ENCODE data around the gene PBX4. TPM values are rescaled to one million over a fixed set of nuclear protein-coding genes. Genes with fewer than 3 reads are reported as not detected.
"Not testable (repeated sequence)": the region's sequence is repeated elsewhere in the genome, so short reads cannot be mapped to it uniquely, and the experiment has no call there.

PBX4 gene
- total RNA-seq, 2 experiments from 2014 or later, result 13.8 to 15.6 TPM

GRCh38 chr19:19606021-19606420 lies 12.5 kb downstream of the PBX4 start:
- intact Hi-C loops (cut with micrococcal nuclease), result no loop called here
- H3K27ac Mint-ChIP-seq, result peak overlapping the region; percentile 83
- DNase-seq, result peak; percentile 66
- H3K27me3 Mint-ChIP-seq, result no peaks in the 10 kb centered on the region
- CTCF ChIA-PET, result interaction anchor here (1.1 to 3.4 kb wide), 3 partner anchors 15 to 51 kb away, joined by 3 to 16 read pairs (median 5); partner anchors contain the start of gene GMIP
- H3K4me1 Mint-ChIP-seq (ENCODE audit: low read depth), result peaks cover 52% of the 10 kb centered on the region
- H3K36me3 Mint-ChIP-seq (ENCODE audit: low read depth), result peaks cover 19% of the 10 kb centered on the region
- H3K9me3 Mint-ChIP-seq, result no peaks in the 10 kb centered on the region
- ATAC-seq, result peak; percentile 75
- no peak for TF ChIP-seq CTCF (IDR thresholded peaks at IDR 0.05)
- no peak overlapping the region for H3K4me3 Mint-ChIP-seq
- POLR2A ChIA-PET, result interaction anchor here (1.0 to 2.2 kb wide), 4 partner anchors 12 to 74 kb away, joined by 3 to 5 read pairs (median 4); partner anchors contain the start of gene PBX4

- Mint-ChIP-seq H3K4me1 (ENCODE audit: low read depth) (peaks cover 58% of the 10 kb centered on the region), H3K27me3 (no peaks in the 10 kb centered on the region), H3K36me3 (ENCODE audit: low read depth) (peaks cover 19% of the 10 kb centered on the region), H3K4me3 (no peak overlapping the region), H3K27ac (peak overlapping the region; percentile 79), H3K9me3 (no peaks in the 10 kb centered on the region)
- TF ChIP-seq CTCF (IDR thresholded peaks at IDR 0.05), result no peak
- intact Hi-C loops (cut with micrococcal nuclease), result no loop called here
- ATAC-seq, result no peak
- ChIA-PET CTCF (no interaction called here), POLR2A (interaction anchor here (0.9 to 2.2 kb wide), 5 partner anchors 8 to 66 kb away, joined by 3 to 7 read pairs (median 4); no protein-coding TSS in a partner anchor)
- DNase-seq, result no peak
Measured at GRCh38 chr19:19602713-19603324, 15.7 kb downstream of the PBX4 start.

DNA sequence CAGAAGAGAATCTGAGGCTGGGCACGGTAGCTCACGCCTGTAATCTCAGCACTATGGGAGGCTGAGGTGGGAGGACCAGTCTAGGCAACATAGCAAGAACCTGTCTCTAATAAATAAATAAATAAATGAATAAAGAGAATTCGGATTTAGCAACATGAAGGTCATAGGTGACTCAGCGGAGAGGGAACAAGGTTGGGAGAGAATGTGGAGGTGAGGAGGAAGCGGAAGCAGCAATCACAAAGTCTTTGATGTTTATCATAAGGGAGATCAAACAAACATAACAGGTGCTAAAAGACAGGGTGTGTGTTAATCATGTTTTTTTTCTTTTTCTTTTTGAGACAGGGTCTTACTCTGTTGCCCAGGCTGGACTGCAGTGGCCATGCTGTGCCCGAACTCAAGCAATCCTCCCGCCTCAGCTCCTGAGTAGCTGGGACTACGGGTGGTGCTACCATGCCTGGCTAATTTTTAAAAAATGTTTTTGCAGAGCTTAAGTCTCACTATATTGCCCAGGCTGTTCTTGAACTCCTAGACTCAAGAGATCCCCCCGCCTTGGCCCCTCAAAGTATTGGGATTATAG lies 16.3 kb downstream of the PBX4 start:
- Mint-ChIP-seq H3K9me3 (no peaks in the 10 kb centered on the region), H3K4me1 (ENCODE audit: low read depth) (peaks cover 64% of the 10 kb centered on the region), H3K4me3 (peak overlapping the region; percentile 1), H3K27ac (peak overlapping the region; percentile 79), H3K27me3 (no peaks in the 10 kb centered on the region), H3K36me3 (ENCODE audit: low read depth) (peaks cover 25% of the 10 kb centered on the region)
- ATAC-seq (no peak), DNase-seq (peak; percentile 30)
- POLR2A ChIA-PET, result interaction anchor here (0.6 to 2.2 kb wide), 10 partner anchors 8 to 67 kb away, joined by 3 to 7 read pairs (median 3); partner anchors contain the start of gene LPAR2
- intact Hi-C loops (cut with micrococcal nuclease), result no loop called here
- CTCF ChIA-PET, result interaction anchor here (0.6 to 1.4 kb wide), 2 partner anchors 8 to 48 kb away, joined by 3 read pairs; no protein-coding TSS in a partner anchor
- no peak for TF ChIP-seq CTCF (IDR thresholded peaks at IDR 0.05)

GRCh38 chr19:19600793-19601330 lies 17.6 kb downstream of the PBX4 start:
- Mint-ChIP-seq H3K27me3 (no peaks in the 10 kb centered on the region), H3K4me3 (no peak overlapping the region), H3K27ac (peak overlapping the region; percentile 79), H3K4me1 (ENCODE audit: low read depth) (peaks cover 61% of the 10 kb centered on the region), H3K36me3 (ENCODE audit: low read depth) (peaks cover 24% of the 10 kb centered on the region), H3K9me3 (no peaks in the 10 kb centered on the region)
- ChIA-PET POLR2A (interaction anchor here (0.8 to 1.8 kb wide), 5 partner anchors 8 to 69 kb away, joined by 3 to 5 read pairs (median 3); partner anchors contain the start of gene LPAR2), CTCF (interaction anchor here (1.4 kb wide), 1 partner anchor 47 kb away, joined by 3 read pairs; no protein-coding TSS in a partner anchor)
- TF ChIP-seq CTCF (IDR thresholded peaks at IDR 0.05), result no peak
- peak; percentile 16 for DNase-seq
- intact Hi-C loops (cut with micrococcal nuclease), result no loop called here
- ATAC-seq, result no peak

DNA sequence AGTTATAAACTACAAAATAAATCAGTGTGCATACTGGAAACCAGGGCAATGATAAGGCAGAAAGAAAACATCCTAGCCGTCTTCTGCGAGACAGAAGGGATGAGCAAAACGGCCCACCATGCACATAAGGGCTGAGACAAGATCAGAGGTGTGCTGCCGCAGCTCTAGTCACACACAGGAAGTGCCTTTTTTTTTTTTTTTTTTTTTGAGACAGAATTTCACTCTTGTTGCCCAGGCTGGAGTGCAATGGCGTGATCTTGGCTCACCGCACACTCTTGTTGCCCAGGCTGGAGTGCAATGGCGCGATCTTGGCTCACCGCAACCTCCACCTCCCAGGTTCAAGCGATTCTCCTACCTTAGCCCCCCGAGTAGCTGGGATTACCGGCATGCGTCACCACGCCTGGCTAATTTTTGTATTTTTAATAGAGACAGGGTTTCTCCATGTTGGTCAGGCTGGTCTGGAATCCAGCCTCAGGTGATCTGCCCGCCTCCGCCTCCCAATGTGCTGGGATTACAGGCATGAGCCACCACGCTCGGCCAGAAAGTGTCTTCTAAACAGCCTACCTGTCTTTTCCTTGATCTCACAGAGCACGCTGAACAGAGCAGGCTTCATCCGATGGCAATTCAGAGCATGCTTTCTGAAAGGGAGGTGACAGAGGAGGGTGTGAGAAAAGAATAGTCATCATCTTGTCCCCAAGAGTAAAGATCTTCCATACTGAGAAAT lies 19.6 kb downstream of the PBX4 start:
- DNase-seq (peak; percentile 79), ATAC-seq (peak; percentile 60)
- CTCF ChIA-PET, H3K27me3 Mint-ChIP-seq, H3K9me3 Mint-ChIP-seq: not testable (repeated sequence)
- H3K36me3 Mint-ChIP-seq (ENCODE audit: low read depth), result peaks cover 30% of the 10 kb centered on the region
- H3K27ac Mint-ChIP-seq, result peak overlapping the region; percentile 100
- peaks cover 74% of the 10 kb centered on the region for H3K4me1 Mint-ChIP-seq (ENCODE audit: low read depth)
- H3K4me3 Mint-ChIP-seq, result peak overlapping the region; percentile 74
- POLR2A ChIA-PET, result interaction anchor here (0.6 to 1.9 kb wide), 6 partner anchors 9 to 70 kb away, joined by 3 to 7 read pairs (median 5); partner anchors contain the start of genes LPAR2, PBX4 and ZNF101
- intact Hi-C loops (cut with micrococcal nuclease), result loop anchor here (5.0 kb wide), 1 partner anchor 43 kb away; the partner anchor contains the start of gene GMIP
